Measurements from ENCODE around the gene SLC5A9. TPM values are rescaled to one million over a fixed set of nuclear protein-coding genes. Genes with fewer than 3 reads are reported as not detected.

SLC5A9 gene
- polyA plus RNA-seq, 2 of the 4 experiments (the other 2 are of a cell fraction), result 0.03 to 0.21 TPM

- FAIRE-seq, result no peak
- POLR2A ChIA-PET, result no interaction called here
Observed at GRCh38 chr1:48254254-48254653, 31.7 kb downstream of the SLC5A9 start.

GRCh38 chr1:48258106-48258505, 35.6 kb downstream of the SLC5A9 start:
- H3K4me1 ChIP-seq, result no peaks in the 10 kb centered on the region
- H3K9me3 ChIP-seq, result no peaks in the 10 kb centered on the region
- no peak overlapping the region for H3K4me2 ChIP-seq
- FAIRE-seq (no peak), ATAC-seq (no peak), DNase-seq (ENCODE audit: low read depth in 1 of 2, low spot score in 1 of 2) (no peak)
- no peak overlapping the region for H3K4me3 ChIP-seq
- POLR2A ChIA-PET, result no interaction called here
- CTCF ChIA-PET, result no interaction called here
- no peak overlapping the region for H3K27ac ChIP-seq
- 27% methylated on average over 1 of the region's 1 CpG for WGBS (ENCODE audit: missing lambda C conversion rate)
- TF ChIP-seq MYC (IDR thresholded peaks at IDR 0.05; ENCODE audit: borderline replicate concordance, low read length), result no peak
- TF ChIP-seq NPAS2 (CRISPR knock-in tag; IDR thresholded peaks at IDR 0.05; ENCODE audit: borderline replicate concordance), result no peak
- no peak for TF ChIP-seq ZNF302 (CRISPR knock-in tag; IDR thresholded peaks at IDR 0.05)
- no peak for TF ChIP-seq ESRRA (IDR thresholded peaks at IDR 0.05; ENCODE audit: borderline replicate concordance, low read length)
- TF ChIP-seq FOXS1 (CRISPR knock-in tag; IDR thresholded peaks at IDR 0.05), result no peak
- no peak for TF ChIP-seq JUN (IDR thresholded peaks at IDR 0.05)
- no peak for TF ChIP-seq REST (IDR thresholded peaks at IDR 0.05)
- TF ChIP-seq ZSCAN20 (CRISPR knock-in tag; IDR thresholded peaks at IDR 0.05), result no peak
- no peak for TF ChIP-seq RAD21 (conservative IDR thresholded peaks at IDR 0.05 in 1 of 2, IDR thresholded peaks at IDR 0.05 in 1 of 2)
- no peak for TF ChIP-seq E2F6 (IDR thresholded peaks at IDR 0.05; ENCODE audit: borderline replicate concordance, low read depth)
- no peak for TF ChIP-seq NFE2L2 (conservative IDR thresholded peaks at IDR 0.05; ENCODE audit: low read length)
- TF ChIP-seq MAFK (IDR thresholded peaks at IDR 0.05; ENCODE audit: partially characterized antibody), result no peak

More at GRCh38 chr1:48254254-48254653, 31.7 kb downstream of the SLC5A9 start:
- DNase-seq (ENCODE audit: low read depth in 1 of 2, low spot score in 1 of 2), result no peak
- no peak overlapping the region for H3K4me2 ChIP-seq
- TF ChIP-seq MYC (IDR thresholded peaks at IDR 0.05; ENCODE audit: borderline replicate concordance, low read length) (no peak), EP300 (IDR thresholded peaks at IDR 0.05) (no peak), E2F6 (IDR thresholded peaks at IDR 0.05; ENCODE audit: borderline replicate concordance, low read depth) (no peak), HOXB13 (CRISPR knock-in tag; IDR thresholded peaks at IDR 0.05; ENCODE audit: low read depth) (no peak), CTCF (IDR thresholded peaks at IDR 0.05) (no peak), GATA3 (IDR thresholded peaks at IDR 0.05; ENCODE audit: borderline replicate concordance) (no peak), NPAS2 (CRISPR knock-in tag; IDR thresholded peaks at IDR 0.05; ENCODE audit: borderline replicate concordance) (no peak), HEYL (CRISPR knock-in tag; IDR thresholded peaks at IDR 0.05) (no peak), ELK1 (IDR thresholded peaks at IDR 0.05; ENCODE audit: low read depth, low read length) (no peak)
- 0% methylated on average over 1 of the region's 1 CpG for WGBS (ENCODE audit: missing lambda C conversion rate)
- no peaks in the 10 kb centered on the region for H3K4me1 ChIP-seq
- no peaks in the 10 kb centered on the region for H3K9me3 ChIP-seq
- CTCF ChIA-PET, result no interaction called here
- H3K4me3 ChIP-seq, result no peak overlapping the region
- ATAC-seq, result no peak
- no peak overlapping the region for H3K27ac ChIP-seq

Measured in A549 (cell line).